ENCODE data around the gene TRIM2. TPM values are rescaled to one million over a fixed set of nuclear protein-coding genes. Genes with fewer than 3 reads are reported as not detected.

The TRIM2 gene
- total RNA-seq, 1 experiment from 2014 or later: 93.2 TPM

DNA sequence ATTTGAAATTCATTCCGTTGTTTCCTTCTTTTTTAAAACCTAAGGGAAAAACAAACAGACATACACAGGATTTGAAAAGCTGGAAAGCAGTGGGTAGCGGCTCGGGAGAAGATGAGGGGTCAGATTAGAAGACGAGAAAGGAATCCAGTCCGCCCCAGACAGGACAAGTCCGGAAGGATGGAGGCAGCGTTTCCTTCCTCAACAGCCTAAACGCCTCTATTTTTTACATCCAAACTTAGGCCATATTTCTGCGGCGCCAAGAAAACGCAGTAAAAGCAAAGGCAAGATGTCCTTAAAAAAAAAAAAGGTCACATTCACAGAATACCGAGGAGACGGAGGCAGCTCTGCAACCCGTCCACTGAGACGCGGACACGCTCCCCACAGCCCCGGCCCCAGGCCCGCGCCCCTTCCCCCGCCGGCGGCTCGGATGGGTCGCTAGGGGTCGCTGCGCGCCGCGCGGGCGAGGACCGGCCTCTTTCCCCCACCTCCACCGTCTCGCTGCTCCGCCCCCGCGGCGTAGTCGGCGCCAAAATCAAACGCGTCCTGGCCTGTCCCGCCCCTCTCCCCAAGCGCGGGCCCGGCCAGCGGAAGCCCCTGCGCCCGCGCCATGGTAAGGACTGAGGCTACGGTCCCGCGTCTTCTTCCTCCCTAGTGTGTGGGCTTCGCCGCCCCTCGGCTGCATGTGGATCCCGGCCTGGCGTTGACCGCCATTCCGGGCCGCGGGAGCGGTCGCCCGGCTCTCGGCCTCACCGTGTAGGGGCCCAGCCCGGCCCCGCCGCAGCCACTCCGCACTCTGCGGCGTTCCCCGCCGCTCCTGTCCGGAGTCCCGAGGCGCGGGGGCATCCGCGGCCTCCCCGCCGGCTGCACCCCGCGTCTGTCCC lies 140.1 kb downstream of the TRIM2 start, which contains the start of gene MND1:
TSS of gene MND1 (plus strand) at position 558 of the 881 bp plus-strand sequence. CDS start at position 608, 50 bp downstream.
- DNase-seq (ENCODE audit: low spot score): peak; percentile 96
- Histone ChIP-seq H3K9me3 (ENCODE audit: low read depth, low read length, poor library complexity, severe bottlenecking) (no peaks in the 10 kb centered on the region), H3K27ac (ENCODE audit: low read depth, low read length, poor library complexity, severe bottlenecking) (peak within 1 kb of the TSS; percentile 96), H3K27me3 (replicated peaks; ENCODE audit: insufficient read depth, low read depth, low read length, poor library complexity) (no peaks in the 10 kb centered on the region), H3K4me3 (ENCODE audit: low read depth, low read length, poor library complexity, severe bottlenecking) (peak within 1 kb of the TSS; percentile 80), H3K36me3 (ENCODE audit: insufficient read depth, low read length, poor library complexity, severe bottlenecking) (no peaks in the 10 kb centered on the region), H3K4me1 (ENCODE audit: insufficient read depth, low read length, poor library complexity, severe bottlenecking) (peaks cover 42% of the 10 kb centered on the region)
- ChIA-PET POLR2A (ENCODE audit: low non-redundant PET) (no interaction called here), CTCF (interaction anchor here (1.1 to 1.4 kb wide), 2 partner anchors 201 to 230 kb away, joined by 5 to 6 read pairs; no protein-coding TSS in a partner anchor)
- no TSS peak for BruUV-seq (replicated peaks)
- TF ChIP-seq EZH2 (IDR thresholded peaks at IDR 0.05; ENCODE audit: borderline replicate concordance, low read depth, low read length, poor library complexity, severe bottlenecking): no peak
- TF ChIP-seq, protein P1, sequence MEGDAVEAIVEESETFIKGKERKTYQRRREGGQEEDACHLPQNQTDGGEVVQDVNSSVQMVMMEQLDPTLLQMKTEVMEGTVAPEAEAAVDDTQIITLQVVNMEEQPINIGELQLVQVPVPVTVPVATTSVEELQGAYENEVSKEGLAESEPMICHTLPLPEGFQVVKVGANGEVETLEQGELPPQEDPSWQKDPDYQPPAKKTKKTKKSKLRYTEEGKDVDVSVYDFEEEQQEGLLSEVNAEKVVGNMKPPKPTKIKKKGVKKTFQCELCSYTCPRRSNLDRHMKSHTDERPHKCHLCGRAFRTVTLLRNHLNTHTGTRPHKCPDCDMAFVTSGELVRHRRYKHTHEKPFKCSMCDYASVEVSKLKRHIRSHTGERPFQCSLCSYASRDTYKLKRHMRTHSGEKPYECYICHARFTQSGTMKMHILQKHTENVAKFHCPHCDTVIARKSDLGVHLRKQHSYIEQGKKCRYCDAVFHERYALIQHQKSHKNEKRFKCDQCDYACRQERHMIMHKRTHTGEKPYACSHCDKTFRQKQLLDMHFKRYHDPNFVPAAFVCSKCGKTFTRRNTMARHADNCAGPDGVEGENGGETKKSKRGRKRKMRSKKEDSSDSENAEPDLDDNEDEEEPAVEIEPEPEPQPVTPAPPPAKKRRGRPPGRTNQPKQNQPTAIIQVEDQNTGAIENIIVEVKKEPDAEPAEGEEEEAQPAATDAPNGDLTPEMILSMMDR (conservative IDR thresholded peaks at IDR 0.05; ENCODE audit: low read depth, low read length): peak; percentile 79
- intact Hi-C loops (cut with micrococcal nuclease; ENCODE audit: unreplicated experiment): loop anchor here (1.0 to 5.0 kb wide), 5 partner anchors 73 to 408 kb away; no protein-coding TSS in a partner anchor

DNA sequence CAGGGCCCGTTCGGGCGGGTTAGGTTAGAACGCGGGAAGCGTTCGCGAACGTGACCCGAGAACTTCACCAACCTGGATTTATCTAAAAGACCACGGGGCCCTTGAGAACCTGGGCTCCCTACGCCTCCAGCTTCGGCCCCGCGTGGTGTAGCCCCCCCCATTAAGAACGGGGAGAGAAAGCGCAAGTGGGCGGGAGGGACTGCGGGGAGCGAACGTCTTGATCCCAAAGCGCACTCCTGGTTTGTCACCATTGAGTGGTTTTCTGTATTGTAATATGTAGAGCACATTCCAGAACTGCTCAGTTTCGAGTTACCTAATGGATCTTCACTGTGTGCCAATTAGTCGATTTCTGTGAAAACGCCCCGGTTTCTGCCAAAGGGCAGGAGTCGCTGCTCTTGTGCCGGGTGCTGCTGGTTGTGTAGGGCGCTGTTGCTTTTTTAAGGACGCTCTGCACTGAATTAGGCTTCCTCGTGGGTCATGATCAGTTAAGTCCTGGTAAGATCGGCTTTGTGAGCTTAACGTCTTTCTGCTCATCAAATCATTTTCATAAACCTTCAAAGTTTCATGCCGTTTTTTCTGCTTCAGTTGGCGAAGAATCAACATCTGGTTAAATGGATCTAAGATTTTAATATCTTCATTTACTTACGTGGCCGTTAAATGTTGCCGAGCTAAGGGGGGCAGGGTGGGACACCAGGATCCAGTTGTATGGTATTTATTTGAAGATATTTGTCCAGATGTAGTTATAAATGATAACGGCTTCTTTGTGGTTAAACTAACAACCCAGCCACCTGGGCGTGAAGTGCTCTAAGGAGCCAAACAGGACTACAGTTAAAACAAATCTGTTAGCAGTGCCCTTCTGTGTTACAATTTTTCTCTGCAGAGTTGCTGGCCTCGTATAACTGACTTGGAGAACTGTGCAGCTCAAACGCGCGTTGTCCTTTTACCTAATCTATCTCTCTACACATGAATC lies 141.1 kb downstream of the TRIM2 start:
- Histone ChIP-seq H3K9me3 (ENCODE audit: low read depth, low read length, poor library complexity, severe bottlenecking) (no peaks in the 10 kb centered on the region), H3K4me3 (ENCODE audit: low read depth, low read length, poor library complexity, severe bottlenecking) (peak overlapping the region; percentile 80), H3K4me1 (ENCODE audit: insufficient read depth, low read length, poor library complexity, severe bottlenecking) (peaks cover 46% of the 10 kb centered on the region), H3K36me3 (ENCODE audit: insufficient read depth, low read length, poor library complexity, severe bottlenecking) (no peaks in the 10 kb centered on the region), H3K27ac (ENCODE audit: low read depth, low read length, poor library complexity, severe bottlenecking) (peak overlapping the region; percentile 96), H3K27me3 (replicated peaks; ENCODE audit: insufficient read depth, low read depth, low read length, poor library complexity) (no peaks in the 10 kb centered on the region)
- BruUV-seq (replicated peaks): TSS peak; percentile 63
- peak; percentile 80 for DNase-seq (ENCODE audit: low spot score)
- CTCF ChIA-PET: interaction anchor here (3.0 kb wide), 1 partner anchor 229 kb away, joined by 25 read pairs; no protein-coding TSS in a partner anchor
- intact Hi-C loops (cut with micrococcal nuclease; ENCODE audit: unreplicated experiment): loop anchor here (1.0 to 5.0 kb wide), 5 partner anchors 72 to 407 kb away; no protein-coding TSS in a partner anchor
- TF ChIP-seq, protein P1 (conservative IDR thresholded peaks at IDR 0.05; ENCODE audit: low read depth, low read length): peak; percentile 29; the same call in 1 of the 2 replicates
- no peak for TF ChIP-seq EZH2 (IDR thresholded peaks at IDR 0.05; ENCODE audit: borderline replicate concordance, low read depth, low read length, poor library complexity, severe bottlenecking)
- POLR2A ChIA-PET (ENCODE audit: low non-redundant PET): interaction anchor here (0.6 to 0.7 kb wide), 2 partner anchors 8 to 30 kb away, joined by 3 to 4 read pairs; no protein-coding TSS in a partner anchor

DNA sequence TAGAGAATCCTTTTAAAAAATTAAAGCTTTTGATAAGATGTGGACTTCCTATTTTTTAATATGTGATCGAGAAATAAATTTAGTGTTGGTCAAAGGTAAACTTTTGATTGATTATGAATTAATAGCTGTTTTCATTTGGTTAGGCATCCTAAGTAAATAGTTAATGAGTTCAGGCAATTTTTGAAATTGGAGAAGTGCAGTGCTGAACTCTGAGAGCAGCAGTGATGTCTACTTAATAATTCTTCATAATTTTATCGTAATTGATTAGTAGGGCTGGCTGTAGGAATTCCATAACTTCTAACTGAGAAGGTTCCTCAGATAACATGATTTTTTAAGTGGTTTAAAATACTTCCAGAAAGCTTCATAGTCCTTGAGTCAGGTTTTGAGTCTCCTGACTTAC lies 141.8 kb downstream of the TRIM2 start:
- Histone ChIP-seq H3K4me1 (ENCODE audit: insufficient read depth, low read length, poor library complexity, severe bottlenecking) (peaks cover 46% of the 10 kb centered on the region), H3K9me3 (ENCODE audit: low read depth, low read length, poor library complexity, severe bottlenecking) (no peaks in the 10 kb centered on the region), H3K4me3 (ENCODE audit: low read depth, low read length, poor library complexity, severe bottlenecking) (peak overlapping the region; percentile 80), H3K27ac (ENCODE audit: low read depth, low read length, poor library complexity, severe bottlenecking) (peak overlapping the region; percentile 96), H3K36me3 (ENCODE audit: insufficient read depth, low read length, poor library complexity, severe bottlenecking) (no peaks in the 10 kb centered on the region), H3K27me3 (replicated peaks; ENCODE audit: insufficient read depth, low read depth, low read length, poor library complexity) (no peaks in the 10 kb centered on the region)
- BruUV-seq (replicated peaks): no TSS peak
- POLR2A ChIA-PET (ENCODE audit: low non-redundant PET): no interaction called here
- peak; percentile 10 for DNase-seq (ENCODE audit: low spot score)
- intact Hi-C loops (cut with micrococcal nuclease; ENCODE audit: unreplicated experiment): loop anchor here (5.0 kb wide), 2 partner anchors 71 to 406 kb away; no protein-coding TSS in a partner anchor
- CTCF ChIA-PET: interaction anchor here (3.0 kb wide), 1 partner anchor 228 kb away, joined by 25 read pairs; no protein-coding TSS in a partner anchor
- TF ChIP-seq, protein P1 (conservative IDR thresholded peaks at IDR 0.05; ENCODE audit: low read depth, low read length): no peak
- no peak for TF ChIP-seq EZH2 (IDR thresholded peaks at IDR 0.05; ENCODE audit: borderline replicate concordance, low read depth, low read length, poor library complexity, severe bottlenecking)

All from A673 (cell line).